ENCODE measurements around the gene UACA.
"Not testable (repeated sequence)": the region's sequence is repeated elsewhere in the genome, so short reads cannot be mapped to it uniquely, and the experiment has no call there.

Gene UACA

GRCh38 chr15:70753101-70753829, 10.1 kb downstream of the UACA start:
- DNase-seq (ENCODE audit: low spot score), result no peak

- DNase-seq (ENCODE audit: low spot score), result no peak
Measured at GRCh38 chr15:70752193-70752635, 11.1 kb downstream of the UACA start.

GRCh38 chr15:70750203-70750869, 13.0 kb downstream of the UACA start:
- DNase-seq (ENCODE audit: low spot score), result no peak

GRCh38 chr15:70748281-70748747, 15.0 kb downstream of the UACA start:
- no peak for DNase-seq (ENCODE audit: low spot score)

- DNase-seq (ENCODE audit: low spot score), result not testable (repeated sequence)
Measured at GRCh38 chr15:70746598-70746997, 16.8 kb downstream of the UACA start.

- DNase-seq (ENCODE audit: low spot score), result no peak
Measured at GRCh38 chr15:70742928-70743327, 20.4 kb downstream of the UACA start.

- DNase-seq (ENCODE audit: low spot score), result no peak
Measured at GRCh38 chr15:70741677-70742293, 21.6 kb downstream of the UACA start.

- DNase-seq (ENCODE audit: low spot score), result no peak
Measured at GRCh38 chr15:70741107-70741531, 22.2 kb downstream of the UACA start.

- not testable (repeated sequence) for DNase-seq (ENCODE audit: low spot score)
Measured at GRCh38 chr15:70735040-70735439, 28.3 kb downstream of the UACA start.

- no peak for DNase-seq (ENCODE audit: low spot score)
Measured at GRCh38 chr15:70729164-70729563, 34.2 kb downstream of the UACA start.

GRCh38 chr15:70726753-70727152, 36.6 kb downstream of the UACA start:
- no peak for DNase-seq (ENCODE audit: low spot score)

GRCh38 chr15:70723927-70724326, 39.4 kb downstream of the UACA start:
- DNase-seq (ENCODE audit: low spot score), result no peak

- no peak for DNase-seq (ENCODE audit: low spot score)
Measured at GRCh38 chr15:70723122-70723422, 40.3 kb downstream of the UACA start.

- DNase-seq (ENCODE audit: low spot score), result no peak
Measured at GRCh38 chr15:70722266-70723121, 40.9 kb downstream of the UACA start.

GRCh38 chr15:70720228-70721016, 42.9 kb downstream of the UACA start:
- no peak for DNase-seq (ENCODE audit: low spot score)

GRCh38 chr15:70717237-70717793, 46.0 kb downstream of the UACA start:
- DNase-seq (ENCODE audit: low spot score), result no peak

GRCh38 chr15:70715840-70716485, 47.4 kb downstream of the UACA start:
- DNase-seq (ENCODE audit: low spot score), result no peak

- no peak for DNase-seq (ENCODE audit: low spot score)
Measured at GRCh38 chr15:70714565-70714964, 48.8 kb downstream of the UACA start.

GRCh38 chr15:70714015-70714414, 49.3 kb downstream of the UACA start:
- DNase-seq (ENCODE audit: low spot score), result no peak

GRCh38 chr15:70712271-70712670, 51.1 kb downstream of the UACA start:
- no peak for DNase-seq (ENCODE audit: low spot score)

GRCh38 chr15:70710714-70711113, 52.6 kb downstream of the UACA start:
- no peak for DNase-seq (ENCODE audit: low spot score)
